Sigmoid colon (tissue), 3 donors: ENCODE data around the gene SOWAHA.

Experiments used
- POLR2A ChIP-seq, 2 donors: fragments of 450-650 bp; IDR thresholded peaks; one replicate each; pipeline ENCODE4 v1.6.1; 2016; ENCODE audit warnings: antibody characterized with exemption in 2 of 2, mild to moderate bottlenecking in 2 of 2, moderate library complexity in 2 of 2
- TF ChIP-seq, protein P1 (sequence below), 4 experiments: fragments of 450-650 bp in 3 of 4; fragments of 200-600 bp in 1 of 4; IDR thresholded peaks; one replicate each; pipeline ENCODE4 v1.5.1; 2016 to 2019; ENCODE audit warnings: antibody characterized with exemption in 4 of 4, mild to moderate bottlenecking in 3 of 4, moderate library complexity in 2 of 4

DNA sequence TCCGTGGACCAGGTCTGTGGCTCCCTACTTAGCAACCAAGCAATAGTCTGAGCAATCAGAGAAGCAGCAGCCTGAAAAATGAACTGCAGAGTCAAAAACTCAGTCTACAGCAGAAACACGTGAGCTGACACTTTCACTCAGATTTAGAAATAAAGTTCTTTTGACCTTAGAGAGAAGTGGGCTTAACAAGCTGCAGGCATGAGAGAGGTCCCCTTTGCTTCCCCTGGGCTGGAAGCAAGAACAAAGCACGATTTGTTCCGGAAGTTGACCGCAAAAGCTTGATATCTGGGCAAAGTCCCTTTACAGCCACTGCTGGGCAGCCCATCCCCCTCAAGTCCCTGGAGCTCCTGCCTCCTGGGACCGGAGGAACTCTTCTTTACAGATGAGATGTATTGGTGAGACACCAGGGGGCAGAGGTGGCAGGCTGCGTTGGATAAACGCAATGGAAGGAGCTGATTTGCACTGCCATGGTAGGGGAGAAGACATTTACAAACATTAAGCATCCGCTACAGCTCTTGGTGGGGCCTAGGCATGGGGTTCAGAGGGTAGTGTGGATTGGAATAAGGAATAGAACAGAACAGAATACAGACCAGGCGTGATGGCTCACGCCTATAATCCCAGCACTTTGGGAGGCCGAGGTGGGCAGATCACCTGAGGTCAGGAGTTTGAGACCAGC lies 5.8 kb upstream of the SOWAHA start:
- TF ChIP-seq, protein P1, sequence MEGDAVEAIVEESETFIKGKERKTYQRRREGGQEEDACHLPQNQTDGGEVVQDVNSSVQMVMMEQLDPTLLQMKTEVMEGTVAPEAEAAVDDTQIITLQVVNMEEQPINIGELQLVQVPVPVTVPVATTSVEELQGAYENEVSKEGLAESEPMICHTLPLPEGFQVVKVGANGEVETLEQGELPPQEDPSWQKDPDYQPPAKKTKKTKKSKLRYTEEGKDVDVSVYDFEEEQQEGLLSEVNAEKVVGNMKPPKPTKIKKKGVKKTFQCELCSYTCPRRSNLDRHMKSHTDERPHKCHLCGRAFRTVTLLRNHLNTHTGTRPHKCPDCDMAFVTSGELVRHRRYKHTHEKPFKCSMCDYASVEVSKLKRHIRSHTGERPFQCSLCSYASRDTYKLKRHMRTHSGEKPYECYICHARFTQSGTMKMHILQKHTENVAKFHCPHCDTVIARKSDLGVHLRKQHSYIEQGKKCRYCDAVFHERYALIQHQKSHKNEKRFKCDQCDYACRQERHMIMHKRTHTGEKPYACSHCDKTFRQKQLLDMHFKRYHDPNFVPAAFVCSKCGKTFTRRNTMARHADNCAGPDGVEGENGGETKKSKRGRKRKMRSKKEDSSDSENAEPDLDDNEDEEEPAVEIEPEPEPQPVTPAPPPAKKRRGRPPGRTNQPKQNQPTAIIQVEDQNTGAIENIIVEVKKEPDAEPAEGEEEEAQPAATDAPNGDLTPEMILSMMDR (IDR thresholded peaks at IDR 0.05) = no peak
- TF ChIP-seq POLR2A (IDR thresholded peaks at IDR 0.05) = no peak
